IMR-90 (cell line): ENCODE data around the gene ANKRD52. TPM values are rescaled to one million over a fixed set of nuclear protein-coding genes. Genes with fewer than 3 reads are reported as not detected.

Experiments used
- ATAC-seq: fragments of 200-7000 bp; cut with Tn5 transposase; 2 replicates; pipeline ENCODE4 v1.9.1; 2020; ENCODE audit warnings: low read depth, mild to moderate bottlenecking, moderate library complexity
- BruUV-seq: library from RNA; stranded (reverse); fragments of 400-500 nt; replicated peaks from 2 replicates; lab custom pipeline; 2021; lab: Mats Ljungman, UMichigan
- CTCF ChIA-PET: fragments of 300-600 bp; formaldehyde crosslinking; extraction: SDS; loops from one replicate; lab custom pipeline; 2021; ENCODE audit warnings: antibody characterized with exemption; lab: Yijun Ruan, JAX
- POLR2A ChIA-PET: fragments of 300-600 bp; sonication (Branson Sonifier 250); formaldehyde crosslinking; loops from one replicate; lab custom pipeline; 2022; ENCODE audit warnings: antibody characterized with exemption; ENCODE audit not compliant: unreplicated experiment; lab: Charles Lee
- DNase-seq: peaks from one replicate; pipeline ENCODE4 v3.0.0; 2013
- H2AFZ ChIP-seq: replicated peaks from 2 replicates; pipeline ENCODE3; 2013; ENCODE audit warnings: low read length, mild to moderate bottlenecking; ENCODE audit not compliant: poor library complexity
- H2AK5ac ChIP-seq: 2 replicates; pipeline ENCODE4 v1.6.1; 2013; ENCODE audit warnings: low read depth, low read length, inconsistent platforms
- H2AK9ac ChIP-seq: replicated peaks from 2 replicates; pipeline ENCODE3; 2013; ENCODE audit warnings: mild to moderate bottlenecking, low read depth, low read length, moderate library complexity; ENCODE audit not compliant: poor library complexity
- H2BK120ac ChIP-seq: 2 replicates; pipeline ENCODE4 v1.6.1; 2013; ENCODE audit warnings: low read depth, low read length, inconsistent platforms
- H2BK15ac ChIP-seq: 3 replicates; pipeline ENCODE4 v1.6.1; 2013; ENCODE audit warnings: low read depth, low read length, inconsistent platforms
- H2BK20ac ChIP-seq: 2 replicates; pipeline ENCODE4 v1.6.1; 2013; ENCODE audit warnings: low read depth, mild to moderate bottlenecking, inconsistent platforms, low read length, moderate library complexity
- H2BK5ac ChIP-seq: 2 replicates; pipeline ENCODE4 v1.6.1; 2013; ENCODE audit warnings: mild to moderate bottlenecking, low read depth, low read length, inconsistent platforms; ENCODE audit not compliant: poor library complexity, severe bottlenecking
- H3K14ac ChIP-seq: replicated peaks from 2 replicates; pipeline ENCODE4 v1.6.1; 2013; ENCODE audit warnings: low read depth, low read length, inconsistent platforms
- H3K18ac ChIP-seq: 2 replicates; pipeline ENCODE4 v1.6.1; 2013; ENCODE audit warnings: low read depth, low read length, control low read depth
- H3K23ac ChIP-seq: 2 replicates; pipeline ENCODE4 v1.6.1; 2013; ENCODE audit warnings: low read depth, low read length, inconsistent platforms
- H3K27ac ChIP-seq: 2 replicates; pipeline ENCODE4 v1.5.1; 2013; ENCODE audit warnings: mild to moderate bottlenecking, control low read depth, low read length; ENCODE audit not compliant: insufficient read depth
- H3K27me3 ChIP-seq: 2 replicates; pipeline ENCODE4 v1.6.1; 2013; ENCODE audit warnings: low read length; ENCODE audit not compliant: control insufficient read depth, insufficient read depth
- H3K36me3 ChIP-seq: 2 replicates; pipeline ENCODE4 v1.6.1; 2013; ENCODE audit warnings: low read length, mixed read lengths; ENCODE audit not compliant: control insufficient read depth, insufficient read depth
- H3K4ac ChIP-seq: 2 replicates; pipeline ENCODE4 v1.6.1; 2013; ENCODE audit warnings: low read depth, low read length, inconsistent platforms
- H3K4me1 ChIP-seq: 2 replicates; pipeline ENCODE4 v1.6.1; 2013; ENCODE audit warnings: low read length, mixed read lengths; ENCODE audit not compliant: control insufficient read depth, insufficient read depth
- H3K4me2 ChIP-seq: 2 replicates; pipeline ENCODE4 v1.6.1; 2013; ENCODE audit warnings: low read depth, mild to moderate bottlenecking, control low read depth, low read length, moderate library complexity
- H3K4me3 ChIP-seq: 2 replicates; pipeline ENCODE4 v1.5.1; 2013; ENCODE audit warnings: low read depth, mild to moderate bottlenecking, control low read depth, low read length, moderate library complexity; ENCODE audit not compliant: insufficient read depth
- H3K56ac ChIP-seq: 2 replicates; pipeline ENCODE4 v1.6.1; 2013; ENCODE audit warnings: low read length, inconsistent platforms; ENCODE audit not compliant: insufficient read depth; ENCODE audit errors: extremely low read depth
- H3K79me1 ChIP-seq, 2 experiments: 2 replicates each; pipeline ENCODE4 v1.6.1; 2013; ENCODE audit warnings: low read length in 2 of 2, inconsistent platforms in 1 of 2, low read depth in 1 of 2
- H3K9ac ChIP-seq: 2 replicates; pipeline ENCODE4 v1.6.1; 2013; ENCODE audit warnings: low read depth, low read length, control low read depth
- H3K9me1 ChIP-seq: 2 replicates; pipeline ENCODE4 v1.6.1; 2013; ENCODE audit warnings: low read length, inconsistent platforms; ENCODE audit not compliant: insufficient read depth
- H3K9me3 ChIP-seq: 2 replicates; pipeline ENCODE4 v1.6.1; 2013; ENCODE audit warnings: low read length; ENCODE audit not compliant: control insufficient read depth, insufficient read depth
- H4K20me1 ChIP-seq: 2 replicates; pipeline ENCODE4 v1.6.1; 2013; ENCODE audit warnings: low read length, inconsistent platforms; ENCODE audit not compliant: insufficient read depth
- H4K5ac ChIP-seq: 2 replicates; pipeline ENCODE4 v1.6.1; 2013; ENCODE audit warnings: mild to moderate bottlenecking, low read depth, low read length, control low read depth
- H4K8ac ChIP-seq, 2 experiments: 2 replicates each; pipeline ENCODE4 v1.6.1; 2013; ENCODE audit warnings: low read depth in 2 of 2, low read length in 2 of 2, control low read depth in 1 of 2, inconsistent platforms in 1 of 2
- H4K91ac ChIP-seq: 2 replicates; pipeline ENCODE4 v1.6.1; 2013; ENCODE audit warnings: low read depth, low read length, inconsistent platforms; ENCODE audit not compliant: insufficient read depth
- BHLHE40 ChIP-seq: fragments of 150-350 bp; IDR thresholded peaks from 2 replicates; pipeline ENCODE4 v1.6.1; 2016; ENCODE audit warnings: mild to moderate bottlenecking, low read depth, low read length
- CEBPB ChIP-seq: IDR thresholded peaks from 2 replicates; pipeline ENCODE4 v1.6.1; 2012; ENCODE audit warnings: low read depth, low read length, improper control_type of control experiment
- CHD1 ChIP-seq: IDR thresholded peaks from 2 replicates; pipeline ENCODE4 v1.6.1; 2012; ENCODE audit warnings: low read depth, low read length, improper control_type of control experiment
- CTCF ChIP-seq: conservative IDR thresholded peaks from 2 replicates; pipeline ENCODE4 v1.5.1; 2012; ENCODE audit warnings: mild to moderate bottlenecking, low read depth, low read length, improper control_type of control experiment
- ELK1 ChIP-seq: fragments of 150-350 bp; IDR thresholded peaks from 2 replicates; pipeline ENCODE4 v1.6.1; 2016; ENCODE audit warnings: low read depth, mild to moderate bottlenecking, low read length, moderate library complexity, borderline replicate concordance
- FOS ChIP-seq: fragments of 150-350 bp; IDR thresholded peaks from 2 replicates; pipeline ENCODE4 v1.6.1; 2016; ENCODE audit warnings: low read depth, low read length
- MAFK ChIP-seq: IDR thresholded peaks from 2 replicates; pipeline ENCODE4 v1.6.1; 2012; ENCODE audit warnings: low read depth, low read length, improper control_type of control experiment
- MAZ ChIP-seq: IDR thresholded peaks from 2 replicates; pipeline ENCODE4 v1.6.1; 2012; ENCODE audit warnings: low read depth, mild to moderate bottlenecking, low read length, improper control_type of control experiment, moderate library complexity, borderline replicate concordance
- MXI1 ChIP-seq: IDR thresholded peaks from 2 replicates; pipeline ENCODE4 v1.6.1; 2012; ENCODE audit warnings: low read depth, mild to moderate bottlenecking, low read length, moderate library complexity, borderline replicate concordance
- NFE2L2 ChIP-seq: fragments of 150-350 bp; IDR thresholded peaks from 2 replicates; pipeline ENCODE4 v1.6.1; 2016; ENCODE audit warnings: low read depth, mild to moderate bottlenecking, low read length
- RAD21 ChIP-seq: IDR thresholded peaks from 2 replicates; pipeline ENCODE4 v1.6.1; 2012; ENCODE audit warnings: low read length, improper control_type of control experiment
- RCOR1 ChIP-seq: IDR thresholded peaks from 2 replicates; pipeline ENCODE4 v1.6.1; 2012; ENCODE audit warnings: mild to moderate bottlenecking, low read length, improper control_type of control experiment; ENCODE audit not compliant: insufficient replicate concordance
- RFX5 ChIP-seq: IDR thresholded peaks from 2 replicates; pipeline ENCODE4 v1.8.0; 2012; ENCODE audit warnings: low read depth, mild to moderate bottlenecking, low read length, moderate library complexity
- USF2 ChIP-seq: fragments of 150-350 bp; IDR thresholded peaks from 2 replicates; pipeline ENCODE4 v1.6.1; 2017; ENCODE audit warnings: mild to moderate bottlenecking, antibody characterized with exemption, low read length, low read depth
- WGBS, 2 experiments: methylation state at CpG; one replicate each; pipeline versions ENCODE4 v1.1.5 to v1.1.7; 2013; ENCODE audit warnings: missing lambda C conversion rate in 2 of 2; ENCODE audit not compliant: insufficient read length in 1 of 2; ENCODE audit errors: extremely low coverage in 2 of 2; 5-methylcytosine and 5-hydroxymethylcytosine counted together
- dilution Hi-C: fragments of 300-500 bp; cut with HindIII; formaldehyde crosslinking; loops from one replicate; pipeline ENCODE4 v1.14.3; 2018; ENCODE audit warnings: low sequenced_read_pairs; ENCODE audit not compliant: unreplicated experiment
- in situ Hi-C: fragments of 300-500 bp; cut with MboI; formaldehyde crosslinking; loops from 3 replicates; pipeline ENCODE4 v1.14.3; 2019; ENCODE audit warnings: low sequenced_read_pairs, inconsistent platforms, mixed read lengths
- intact Hi-C: fragments of 100-400 bp; cut with micrococcal nuclease; formaldehyde crosslinking; loops from 2 replicates; pipeline ENCODE4 v1.10.0; 2022
- polyA plus RNA-seq, 3 experiments: library from polyadenylated mRNA; depleted of rRNA; stranded (reverse); fragments of >200 nt; gene quantifications; 2 replicates each; pipeline ENCODE4 v1.2.3, GENCODE V29; 2012; ENCODE audit warnings: low replicate concordance in 1 of 3
- total RNA-seq: library from RNA; depleted of rRNA; stranded (reverse); fragments of >200 nt; gene quantifications from 2 replicates; pipeline ENCODE4 v1.2.3, GENCODE V29; 2012

The ANKRD52 gene
- total and polyA plus RNA-seq, 2 of the 4 experiments (the other 2 are of a cell fraction): 15.4 to 35.9 TPM

- Histone ChIP-seq H3K4ac (peak overlapping the region; percentile 92; the same call in 1 of the 2 replicates), H3K36me3 (peaks cover 6% of the 10 kb centered on the region; the same call in 1 of the 2 replicates), H4K20me1 (no peaks in the 10 kb centered on the region), H3K9ac (peak overlapping the region; percentile 79; the same call in 1 of the 2 replicates), H2BK120ac (no peak overlapping the region), H3K14ac (peak overlapping the region; percentile 87; the same call in 1 of the 2 replicates), H3K23ac (peak overlapping the region; percentile 7; the same call in 1 of the 2 replicates), H3K4me3 (peak overlapping the region; percentile 63), H3K56ac (no peak overlapping the region), H2BK5ac (no peak overlapping the region), H3K4me2 (peak overlapping the region; percentile 98), H2BK20ac (no peak overlapping the region), H3K9me3 (no peaks in the 10 kb centered on the region), H4K8ac (peak overlapping the region; percentile 87 to 93; a peak in 3 of 4 replicates), H3K4me1 (peaks cover 4% of the 10 kb centered on the region; the same call in 1 of the 2 replicates), H2AFZ (peak overlapping the region; percentile 92), H3K27me3 (no peaks in the 10 kb centered on the region), H2AK5ac (peak overlapping the region; percentile 88), H3K18ac (no peak overlapping the region), H3K79me1 (peaks cover 19 to 36% of the 10 kb centered on the region in 2 experiments), H2AK9ac (peak overlapping the region; percentile 83), H3K9me1 (peaks cover 13% of the 10 kb centered on the region), H2BK15ac (no peak overlapping the region), H4K5ac (no peak overlapping the region), H4K91ac (no peak overlapping the region), H3K27ac (peak overlapping the region; percentile 57; the same call in 1 of the 2 replicates)
- ChIA-PET POLR2A (no interaction called here), CTCF (no interaction called here)
- no peak for TF ChIP-seq RFX5
- no peak for TF ChIP-seq RCOR1
- no peak for TF ChIP-seq NFE2L2
- no peak for TF ChIP-seq BHLHE40
- no peak for TF ChIP-seq ELK1
- no peak for TF ChIP-seq MXI1
- TF ChIP-seq RAD21: no peak
- no peak for TF ChIP-seq CTCF
- no peak for TF ChIP-seq CHD1
- no peak for TF ChIP-seq MAFK
- TF ChIP-seq CEBPB: no peak
- no peak for TF ChIP-seq FOS
- TF ChIP-seq USF2: no peak
- no peak for TF ChIP-seq MAZ
- WGBS, 2 experiments: 100% methylated on average over 1 of the region's 11 CpGs; no CpG with 5 or more reads in 1 of the 2 experiments
- no peak for DNase-seq
- intact Hi-C loops: loop anchor here (1.0 kb wide), 3 partner anchors 28 to 106 kb away; no protein-coding TSS in a partner anchor
- dilution Hi-C loops: no loop called here
- in situ Hi-C loops: no loop called here
- ATAC-seq: no peak
- no TSS peak for BruUV-seq
Measured at GRCh38 chr12:56224954-56225353, 33.2 kb downstream of the ANKRD52 start.
